Neural progenitor cell (in vitro differentiated cells): ENCODE results near the gene GNL1. TPM values are rescaled to one million over a fixed set of nuclear protein-coding genes. Genes with fewer than 3 reads are reported as not detected.

ENCODE experiments used
- DNase-seq: peaks from one replicate; pipeline ENCODE4 v3.0.0-alpha.2; 2016; ENCODE audit warnings: low spot score
- H2AFZ ChIP-seq: fragments of 200-600 bp; sonication (generic); replicated peaks from 2 replicates; pipeline ENCODE4 v1.6.1; 2016; ENCODE audit warnings: antibody characterized with exemption
- H3F3A ChIP-seq: fragments of 200-600 bp; sonication (generic); 2 replicates; pipeline ENCODE4 v1.6.1; 2016; ENCODE audit warnings: antibody characterized with exemption, low read depth
- H3K27ac ChIP-seq: fragments of 200-600 bp; sonication (generic); 2 replicates; pipeline ENCODE4 v1.5.1; 2016; ENCODE audit warnings: mild to moderate bottlenecking
- H3K27me3 ChIP-seq: fragments of 200-600 bp; sonication (generic); 2 replicates; pipeline ENCODE4 v1.6.1; 2016; ENCODE audit warnings: mild to moderate bottlenecking, moderate library complexity
- H3K36me3 ChIP-seq: fragments of 200-600 bp; sonication (generic); 2 replicates; pipeline ENCODE4 v1.5.1; 2016
- H3K4me1 ChIP-seq: fragments of 200-600 bp; sonication (generic); 2 replicates; pipeline ENCODE4 v1.6.1; 2016; ENCODE audit warnings: mixed run types
- H3K4me2 ChIP-seq: fragments of 200-600 bp; sonication (generic); 2 replicates; pipeline ENCODE4 v1.6.1; 2016
- H3K4me3 ChIP-seq: fragments of 200-600 bp; sonication (generic); 2 replicates; pipeline ENCODE4 v1.5.1; 2016
- H3K79me2 ChIP-seq: fragments of 200-600 bp; sonication (generic); 2 replicates; pipeline ENCODE4 v1.6.1; 2016; ENCODE audit warnings: low read depth
- H3K9ac ChIP-seq: fragments of 200-600 bp; sonication (generic); 2 replicates; pipeline ENCODE4 v1.6.1; 2016
- H3K9me3 ChIP-seq: fragments of 200-600 bp; sonication (generic); 2 replicates; pipeline ENCODE4 v1.5.1; 2016; ENCODE audit warnings: low read depth
- H4K20me1 ChIP-seq: fragments of 200-600 bp; sonication (generic); 2 replicates; pipeline ENCODE4 v1.6.1; 2016; ENCODE audit warnings: low read depth
- H3K27ac Mint-ChIP-seq: 3 replicates; pipeline ENCODE4 v1.8.0; 2021; ENCODE audit warnings: mixed read lengths
- H3K27me3 Mint-ChIP-seq: 2 replicates; pipeline ENCODE4 v1.8.0; 2022; ENCODE audit warnings: low read depth, mild to moderate bottlenecking, inconsistent platforms, moderate library complexity, mixed read lengths; ENCODE audit not compliant: insufficient read depth
- H3K36me3 Mint-ChIP-seq: 3 replicates; pipeline ENCODE4 v1.8.0; 2021; ENCODE audit warnings: mixed read lengths
- H3K4me1 Mint-ChIP-seq: 3 replicates; pipeline ENCODE4 v1.8.0; 2021; ENCODE audit warnings: mixed read lengths
- H3K4me3 Mint-ChIP-seq: 3 replicates; pipeline ENCODE4 v1.8.0; 2021; ENCODE audit warnings: mild to moderate bottlenecking, moderate library complexity, mixed read lengths
- H3K9me3 Mint-ChIP-seq: 3 replicates; pipeline ENCODE4 v1.8.0; 2020; ENCODE audit warnings: mixed read lengths
- EZH2 ChIP-seq: fragments of 200-600 bp; sonication (generic); IDR thresholded peaks from 2 replicates; pipeline ENCODE4 v1.6.1; 2017; ENCODE audit warnings: antibody characterized with exemption, mild to moderate bottlenecking, moderate library complexity
- EZH2phosphoT487 ChIP-seq: fragments of 200-600 bp; sonication (generic); IDR thresholded peaks from 2 replicates; pipeline ENCODE4 v1.6.1; 2017; ENCODE audit warnings: antibody characterized with exemption
- total RNA-seq: library from RNA; depleted of rRNA; stranded (reverse); fragments of >200 nt; gene quantifications from 2 replicates; pipeline ENCODE4 v1.2.3, GENCODE V29; 2015; ENCODE audit warnings: low replicate concordance
- TF ChIP-seq, protein P1 (sequence below): fragments of 200-600 bp; sonication (generic); IDR thresholded peaks from 2 replicates; pipeline ENCODE4 v1.5.1; 2017; ENCODE audit warnings: antibody characterized with exemption, mild to moderate bottlenecking

Gene GNL1
- total RNA-seq, 1 donor from 2014 or later, result 23.7 TPM

DNA sequence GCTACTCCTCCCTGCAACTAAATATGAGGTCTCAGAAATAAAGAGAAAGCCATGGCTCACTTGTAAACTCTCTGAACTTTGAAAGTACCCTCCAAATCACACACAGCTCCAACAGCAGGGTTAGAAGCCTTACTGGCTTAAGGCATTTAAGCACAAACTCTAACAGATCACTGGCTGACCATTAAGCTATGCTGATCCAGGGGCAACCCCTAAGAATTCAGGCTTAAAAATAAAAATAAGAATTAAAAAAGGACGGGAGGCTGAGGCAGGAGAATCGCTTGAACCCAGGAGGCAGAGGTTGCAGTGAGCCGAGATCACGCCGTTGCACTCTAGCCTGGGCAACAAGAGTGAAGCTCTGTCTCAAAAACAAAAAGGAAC is 45.1 kb downstream of the GNL1 start:
- no peaks in the 10 kb centered on the region for H3K79me2 ChIP-seq
- H3K4me1 ChIP-seq, result peaks cover 11% of the 10 kb centered on the region
- Mint-ChIP-seq H3K36me3 (no peaks in the 10 kb centered on the region), H3K4me1 (peaks cover 6% of the 10 kb centered on the region), H3K27ac (no peak overlapping the region), H3K4me3 (no peak overlapping the region), H3K27me3 (peaks cover 5% of the 10 kb centered on the region), H3K9me3 (no peaks in the 10 kb centered on the region)
- H3F3A ChIP-seq, result peaks cover 26% of the 10 kb centered on the region
- H4K20me1 ChIP-seq, result no peaks in the 10 kb centered on the region
- peak overlapping the region; percentile 17 for H3K4me2 ChIP-seq
- TF ChIP-seq EZH2phosphoT487 (no peak), EZH2 (no peak)
- TF ChIP-seq, protein P1, sequence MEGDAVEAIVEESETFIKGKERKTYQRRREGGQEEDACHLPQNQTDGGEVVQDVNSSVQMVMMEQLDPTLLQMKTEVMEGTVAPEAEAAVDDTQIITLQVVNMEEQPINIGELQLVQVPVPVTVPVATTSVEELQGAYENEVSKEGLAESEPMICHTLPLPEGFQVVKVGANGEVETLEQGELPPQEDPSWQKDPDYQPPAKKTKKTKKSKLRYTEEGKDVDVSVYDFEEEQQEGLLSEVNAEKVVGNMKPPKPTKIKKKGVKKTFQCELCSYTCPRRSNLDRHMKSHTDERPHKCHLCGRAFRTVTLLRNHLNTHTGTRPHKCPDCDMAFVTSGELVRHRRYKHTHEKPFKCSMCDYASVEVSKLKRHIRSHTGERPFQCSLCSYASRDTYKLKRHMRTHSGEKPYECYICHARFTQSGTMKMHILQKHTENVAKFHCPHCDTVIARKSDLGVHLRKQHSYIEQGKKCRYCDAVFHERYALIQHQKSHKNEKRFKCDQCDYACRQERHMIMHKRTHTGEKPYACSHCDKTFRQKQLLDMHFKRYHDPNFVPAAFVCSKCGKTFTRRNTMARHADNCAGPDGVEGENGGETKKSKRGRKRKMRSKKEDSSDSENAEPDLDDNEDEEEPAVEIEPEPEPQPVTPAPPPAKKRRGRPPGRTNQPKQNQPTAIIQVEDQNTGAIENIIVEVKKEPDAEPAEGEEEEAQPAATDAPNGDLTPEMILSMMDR, result no peak
- no peaks in the 10 kb centered on the region for H3K36me3 ChIP-seq
- no peak overlapping the region for H3K27ac ChIP-seq
- peak overlapping the region; percentile 80 for H2AFZ ChIP-seq
- no peak overlapping the region for H3K4me3 ChIP-seq
- H3K9ac ChIP-seq, result no peak overlapping the region
- no peak for DNase-seq
- H3K9me3 ChIP-seq, result no peaks in the 10 kb centered on the region
- H3K27me3 ChIP-seq, result no peaks in the 10 kb centered on the region

GRCh38 chr6:30510419-30511168 is 45.7 kb downstream of the GNL1 start:
- Histone ChIP-seq H3K9ac (no peak overlapping the region), H3K36me3 (no peaks in the 10 kb centered on the region), H2AFZ (peak overlapping the region; percentile 80), H3K27ac (no peak overlapping the region), H3K4me2 (peak overlapping the region; percentile 17), H3K4me1 (peaks cover 11% of the 10 kb centered on the region), H3K79me2 (no peaks in the 10 kb centered on the region), H4K20me1 (no peaks in the 10 kb centered on the region), H3K4me3 (no peak overlapping the region), H3K27me3 (no peaks in the 10 kb centered on the region), H3K9me3 (no peaks in the 10 kb centered on the region), H3F3A (peaks cover 20% of the 10 kb centered on the region)
- Mint-ChIP-seq H3K27ac (no peak overlapping the region), H3K36me3 (no peaks in the 10 kb centered on the region), H3K4me3 (no peak overlapping the region), H3K4me1 (peaks cover 6% of the 10 kb centered on the region), H3K9me3 (no peaks in the 10 kb centered on the region), H3K27me3 (peaks cover 5% of the 10 kb centered on the region)
- TF ChIP-seq, protein P1, result no peak
- TF ChIP-seq EZH2 (no peak), EZH2phosphoT487 (no peak)
- no peak for DNase-seq

DNA sequence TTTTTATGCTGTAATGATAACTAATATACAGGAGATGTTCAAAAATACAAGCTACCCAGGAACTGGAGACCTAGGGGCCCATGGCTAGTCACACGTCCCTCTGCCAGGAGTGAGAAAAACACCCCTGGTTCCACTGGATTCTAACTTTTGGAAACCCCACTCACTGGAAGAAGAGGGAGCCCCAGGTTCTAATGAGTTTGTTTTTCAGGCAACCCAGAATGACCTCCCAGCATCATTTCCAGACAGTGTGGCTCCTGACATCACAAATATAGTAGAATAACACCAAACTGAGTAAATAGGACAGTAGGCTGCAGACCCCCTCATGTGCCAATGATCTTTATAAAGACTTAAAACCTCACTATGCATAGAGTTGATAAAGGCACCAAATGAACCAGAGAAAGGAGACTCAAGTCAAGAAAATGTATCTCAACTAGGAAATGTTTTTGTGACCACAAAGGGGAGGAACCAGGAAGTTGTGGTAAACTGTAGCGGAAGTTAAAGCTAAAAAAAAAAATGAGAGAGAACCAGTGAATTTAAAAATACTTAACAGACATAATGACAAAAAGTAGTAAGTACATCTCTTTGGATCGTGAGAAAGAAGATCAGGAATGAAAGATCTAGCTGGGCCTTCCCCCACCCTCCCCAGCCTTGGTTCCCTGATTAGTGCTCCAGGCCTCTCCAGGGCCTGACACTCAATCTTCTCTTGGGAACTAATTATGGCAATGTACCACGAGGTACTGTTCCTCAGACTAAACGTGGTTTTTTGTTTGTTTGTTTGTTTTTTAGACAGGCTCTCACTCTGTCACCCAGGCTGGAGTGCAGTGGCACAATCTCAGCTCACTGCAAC is 47.2 kb downstream of the GNL1 start:
- Histone ChIP-seq H3K9me3 (no peaks in the 10 kb centered on the region), H3F3A (peaks cover 11% of the 10 kb centered on the region), H4K20me1 (no peaks in the 10 kb centered on the region), H2AFZ (no peak overlapping the region), H3K27me3 (no peaks in the 10 kb centered on the region), H3K4me1 (peaks cover 4% of the 10 kb centered on the region), H3K4me2 (no peak overlapping the region), H3K9ac (no peak overlapping the region), H3K27ac (no peak overlapping the region), H3K36me3 (no peaks in the 10 kb centered on the region), H3K79me2 (no peaks in the 10 kb centered on the region), H3K4me3 (no peak overlapping the region)
- no peaks in the 10 kb centered on the region for H3K36me3 Mint-ChIP-seq
- no peaks in the 10 kb centered on the region for H3K9me3 Mint-ChIP-seq
- DNase-seq, result no peak
- H3K27me3 Mint-ChIP-seq, result peaks cover 5% of the 10 kb centered on the region
- H3K4me1 Mint-ChIP-seq, result no peaks in the 10 kb centered on the region
- no peak overlapping the region for H3K27ac Mint-ChIP-seq
- no peak overlapping the region for H3K4me3 Mint-ChIP-seq
- TF ChIP-seq EZH2 (no peak), EZH2phosphoT487 (no peak)
- TF ChIP-seq, protein P1, result no peak
